ENCODE data around the gene AUTS2. TPM values are rescaled to one million over a fixed set of nuclear protein-coding genes. Genes with fewer than 3 reads are reported as not detected.

Gene AUTS2
- total RNA-seq, 1 experiment from 2014 or later, result 256 TPM

DNA sequence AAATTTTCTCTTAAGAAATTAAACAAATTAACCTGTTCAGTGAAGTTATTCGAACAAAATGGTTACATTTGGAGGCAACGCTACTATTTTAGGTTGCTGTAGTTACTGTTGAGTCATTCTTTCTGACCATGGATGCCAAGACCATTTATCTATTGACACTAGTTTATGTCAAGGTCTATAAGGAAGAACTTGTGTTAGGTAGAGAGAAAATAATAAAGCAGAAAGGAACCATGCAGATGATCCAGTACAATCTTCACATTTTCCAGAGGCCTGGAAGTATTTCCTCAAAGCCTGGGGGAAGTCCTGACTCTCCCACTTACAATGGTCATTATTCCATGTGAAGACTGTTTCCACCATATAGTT lies 925.7 kb downstream of the AUTS2 start:
- H3K4me3 Mint-ChIP-seq, result no peak overlapping the region
- Histone ChIP-seq H3K79me2 (ENCODE audit: insufficient read depth, low read length) (no peaks in the 10 kb centered on the region), H3K23ac (ENCODE audit: insufficient read length, low read depth, low read length) (no peak overlapping the region), H3K14ac (ENCODE audit: insufficient read depth, low read length) (no peak overlapping the region), H3K27ac (ENCODE audit: insufficient read length, low read depth, low read length) (no peak overlapping the region), H2BK20ac (ENCODE audit: low read depth, low read length, poor library complexity, severe bottlenecking) (no peak overlapping the region), H2BK5ac (ENCODE audit: insufficient read length, low read length) (no peak overlapping the region), H4K8ac (replicated peaks; ENCODE audit: insufficient read length, low read depth, low read length) (no peak overlapping the region), H3K9me3 (ENCODE audit: control insufficient read depth, low read depth, low read length) (no peaks in the 10 kb centered on the region), H4K20me1 (ENCODE audit: control insufficient read depth, insufficient read depth, insufficient read length) (no peaks in the 10 kb centered on the region), H4K5ac (ENCODE audit: insufficient read length, low read depth, low read length) (no peak overlapping the region), H3T11ph (ENCODE audit: low read length) (no peak overlapping the region), H3K4me2 (ENCODE audit: insufficient read depth, insufficient read length, low read length) (no peak overlapping the region), H3K27me3 (ENCODE audit: insufficient read depth, low read length) (no peaks in the 10 kb centered on the region), H3K18ac (ENCODE audit: insufficient read length, low read depth, low read length) (no peak overlapping the region), H3K9ac (ENCODE audit: extremely low read depth, insufficient read length, low read length) (no peak overlapping the region), H3K79me1 (ENCODE audit: insufficient read depth, low read depth, low read length, poor library complexity, severe bottlenecking) (no peaks in the 10 kb centered on the region), H3K56ac (ENCODE audit: insufficient read length, low read depth, low read length) (no peak overlapping the region), H2AFZ (ENCODE audit: low read length) (no peak overlapping the region), H2BK120ac (ENCODE audit: low read depth, low read length, poor library complexity, severe bottlenecking) (no peak overlapping the region), H3K4me1 (ENCODE audit: insufficient read depth, low read length) (no peaks in the 10 kb centered on the region), H3K23me2 (ENCODE audit: insufficient read length, low read depth, low read length, poor library complexity, severe bottlenecking) (no peaks in the 10 kb centered on the region), H2BK15ac (ENCODE audit: low read depth, low read length) (no peak overlapping the region), H2BK12ac (ENCODE audit: insufficient read length, low read depth, low read length) (no peak overlapping the region), H2AK5ac (ENCODE audit: insufficient read length, low read length) (no peak overlapping the region), H3K4ac (ENCODE audit: low read depth, low read length) (no peak overlapping the region), H4K91ac (ENCODE audit: insufficient read length, low read depth, low read length) (no peak overlapping the region)
- DNase-seq, result no peak
- no peaks in the 10 kb centered on the region for H3K36me3 Mint-ChIP-seq (ENCODE audit: insufficient read depth in 1 of 3, low read depth in 3 of 3)
- TF ChIP-seq, protein P1, sequence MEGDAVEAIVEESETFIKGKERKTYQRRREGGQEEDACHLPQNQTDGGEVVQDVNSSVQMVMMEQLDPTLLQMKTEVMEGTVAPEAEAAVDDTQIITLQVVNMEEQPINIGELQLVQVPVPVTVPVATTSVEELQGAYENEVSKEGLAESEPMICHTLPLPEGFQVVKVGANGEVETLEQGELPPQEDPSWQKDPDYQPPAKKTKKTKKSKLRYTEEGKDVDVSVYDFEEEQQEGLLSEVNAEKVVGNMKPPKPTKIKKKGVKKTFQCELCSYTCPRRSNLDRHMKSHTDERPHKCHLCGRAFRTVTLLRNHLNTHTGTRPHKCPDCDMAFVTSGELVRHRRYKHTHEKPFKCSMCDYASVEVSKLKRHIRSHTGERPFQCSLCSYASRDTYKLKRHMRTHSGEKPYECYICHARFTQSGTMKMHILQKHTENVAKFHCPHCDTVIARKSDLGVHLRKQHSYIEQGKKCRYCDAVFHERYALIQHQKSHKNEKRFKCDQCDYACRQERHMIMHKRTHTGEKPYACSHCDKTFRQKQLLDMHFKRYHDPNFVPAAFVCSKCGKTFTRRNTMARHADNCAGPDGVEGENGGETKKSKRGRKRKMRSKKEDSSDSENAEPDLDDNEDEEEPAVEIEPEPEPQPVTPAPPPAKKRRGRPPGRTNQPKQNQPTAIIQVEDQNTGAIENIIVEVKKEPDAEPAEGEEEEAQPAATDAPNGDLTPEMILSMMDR (conservative IDR thresholded peaks at IDR 0.05), result no peak
- H3K4me1 Mint-ChIP-seq, result peaks cover 6 to 9% of the 10 kb centered on the region in 2 experiments
- H3K27ac Mint-ChIP-seq, result no peak overlapping the region
- WGBS (ENCODE audit: extremely low coverage, insufficient read length, low lambda C conversion rate), result no CpG with 5 or more reads among the region's 2 CpGs
- peaks cover 3% of the 10 kb centered on the region; the same call in 1 of the 2 replicates for H3K27me3 Mint-ChIP-seq (ENCODE audit: low read depth)
- H3K9me3 Mint-ChIP-seq, result no peaks in the 10 kb centered on the region

All from H9 (cell line).